ENCODE results near the gene DEK. TPM values are rescaled to one million over a fixed set of nuclear protein-coding genes. Genes with fewer than 3 reads are reported as not detected.

The DEK gene
- total RNA-seq, 1 experiment from 2014 or later, result 234 TPM

DNA sequence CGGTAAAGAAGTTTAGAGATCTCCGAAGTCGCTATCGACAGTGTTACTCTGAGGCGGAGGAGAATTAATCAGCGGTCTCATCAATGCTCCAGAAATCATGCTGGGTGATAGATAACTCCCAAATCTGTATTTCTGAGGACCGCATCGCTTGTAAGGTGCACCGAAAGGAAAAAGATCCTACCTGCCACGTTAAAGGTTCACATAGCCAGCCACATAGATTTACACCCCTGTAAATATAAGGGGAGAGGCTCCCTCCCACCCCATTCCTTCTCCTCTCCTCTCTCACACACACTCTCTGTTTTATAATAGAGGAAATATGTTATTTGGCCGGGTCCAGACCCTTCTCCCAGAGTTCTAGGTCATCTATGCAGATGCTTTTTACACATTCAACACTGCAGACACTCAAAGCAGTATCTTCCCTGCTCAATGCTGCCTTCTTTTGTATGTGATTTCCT is 620 bp upstream of the DEK start:
- Histone ChIP-seq H3K9me3 (ENCODE audit: low read depth, low read length, poor library complexity, severe bottlenecking) (no peaks in the 10 kb centered on the region), H3K36me3 (ENCODE audit: insufficient read depth, low read length, poor library complexity, severe bottlenecking) (peaks cover 10% of the 10 kb centered on the region), H3K27me3 (replicated peaks; ENCODE audit: insufficient read depth, low read depth, low read length, poor library complexity) (no peaks in the 10 kb centered on the region), H3K4me3 (ENCODE audit: low read depth, low read length, poor library complexity, severe bottlenecking) (peak overlapping the region; percentile 69), H3K27ac (ENCODE audit: low read depth, low read length, poor library complexity, severe bottlenecking) (peak overlapping the region; percentile 87), H3K4me1 (ENCODE audit: insufficient read depth, low read length, poor library complexity, severe bottlenecking) (peaks cover 44% of the 10 kb centered on the region)
- DNase-seq (ENCODE audit: low spot score), result no peak
- ChIA-PET POLR2A (ENCODE audit: low non-redundant PET) (no interaction called here), CTCF (no interaction called here)
- intact Hi-C loops (cut with micrococcal nuclease; ENCODE audit: unreplicated experiment), result loop anchor here (5.0 kb wide), 1 partner anchor 237 kb away; no protein-coding TSS in a partner anchor
- TSS peak; percentile 83 for BruUV-seq (replicated peaks)
- TF ChIP-seq, protein P1, sequence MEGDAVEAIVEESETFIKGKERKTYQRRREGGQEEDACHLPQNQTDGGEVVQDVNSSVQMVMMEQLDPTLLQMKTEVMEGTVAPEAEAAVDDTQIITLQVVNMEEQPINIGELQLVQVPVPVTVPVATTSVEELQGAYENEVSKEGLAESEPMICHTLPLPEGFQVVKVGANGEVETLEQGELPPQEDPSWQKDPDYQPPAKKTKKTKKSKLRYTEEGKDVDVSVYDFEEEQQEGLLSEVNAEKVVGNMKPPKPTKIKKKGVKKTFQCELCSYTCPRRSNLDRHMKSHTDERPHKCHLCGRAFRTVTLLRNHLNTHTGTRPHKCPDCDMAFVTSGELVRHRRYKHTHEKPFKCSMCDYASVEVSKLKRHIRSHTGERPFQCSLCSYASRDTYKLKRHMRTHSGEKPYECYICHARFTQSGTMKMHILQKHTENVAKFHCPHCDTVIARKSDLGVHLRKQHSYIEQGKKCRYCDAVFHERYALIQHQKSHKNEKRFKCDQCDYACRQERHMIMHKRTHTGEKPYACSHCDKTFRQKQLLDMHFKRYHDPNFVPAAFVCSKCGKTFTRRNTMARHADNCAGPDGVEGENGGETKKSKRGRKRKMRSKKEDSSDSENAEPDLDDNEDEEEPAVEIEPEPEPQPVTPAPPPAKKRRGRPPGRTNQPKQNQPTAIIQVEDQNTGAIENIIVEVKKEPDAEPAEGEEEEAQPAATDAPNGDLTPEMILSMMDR (conservative IDR thresholded peaks at IDR 0.05; ENCODE audit: low read depth, low read length), result no peak
- TF ChIP-seq EZH2 (IDR thresholded peaks at IDR 0.05; ENCODE audit: borderline replicate concordance, low read depth, low read length, poor library complexity, severe bottlenecking), result no peak

DNA sequence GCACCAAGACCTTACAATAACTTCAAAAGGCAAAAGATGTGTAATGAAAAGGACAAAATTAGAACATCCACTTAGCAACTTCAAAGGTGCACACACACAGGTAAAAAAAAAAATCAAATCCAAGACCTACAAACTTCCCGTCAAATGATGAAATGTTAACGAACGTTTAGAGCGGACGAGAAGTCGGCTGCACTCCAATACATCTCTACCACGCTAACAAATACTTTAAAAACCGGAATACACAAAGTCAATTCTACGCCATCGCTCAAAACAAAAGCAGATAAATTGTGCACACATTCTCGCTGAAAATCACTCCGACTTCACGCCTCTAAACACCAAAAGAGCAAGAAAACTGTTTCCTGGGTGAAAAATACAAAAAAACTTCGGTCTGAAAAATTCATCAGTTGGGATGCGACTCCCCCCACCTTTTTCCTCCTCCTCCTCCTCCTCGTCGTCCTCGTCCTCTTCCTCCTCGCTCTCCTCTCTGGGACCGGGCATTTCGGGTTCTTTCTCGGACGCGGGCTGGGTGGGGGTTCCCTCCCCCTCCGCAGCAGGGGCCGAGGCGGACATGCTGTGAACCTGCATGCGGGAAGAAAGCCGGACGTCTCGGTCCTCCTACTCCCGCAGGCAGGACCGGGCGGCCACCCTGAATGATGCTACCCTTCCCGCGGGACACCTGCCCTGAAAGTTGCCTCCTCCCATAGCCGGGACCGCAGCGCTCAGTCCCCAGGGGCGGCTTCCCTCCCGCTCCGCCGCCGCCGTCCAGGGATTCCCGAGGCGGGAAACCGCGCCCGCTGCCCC is 712 bp downstream of the DEK start:
- POLR2A ChIA-PET (ENCODE audit: low non-redundant PET), result no interaction called here
- peak overlapping the region; percentile 69 for H3K4me3 ChIP-seq (ENCODE audit: low read depth, low read length, poor library complexity, severe bottlenecking)
- DNase-seq (ENCODE audit: low spot score), result no peak
- H3K9me3 ChIP-seq (ENCODE audit: low read depth, low read length, poor library complexity, severe bottlenecking), result no peaks in the 10 kb centered on the region
- no peaks in the 10 kb centered on the region for H3K27me3 ChIP-seq (replicated peaks; ENCODE audit: insufficient read depth, low read depth, low read length, poor library complexity)
- peak overlapping the region; percentile 87 for H3K27ac ChIP-seq (ENCODE audit: low read depth, low read length, poor library complexity, severe bottlenecking)
- peaks cover 37% of the 10 kb centered on the region for H3K4me1 ChIP-seq (ENCODE audit: insufficient read depth, low read length, poor library complexity, severe bottlenecking)
- BruUV-seq (replicated peaks), result TSS peak; percentile 69
- TF ChIP-seq, protein P1 (conservative IDR thresholded peaks at IDR 0.05; ENCODE audit: low read depth, low read length), result no peak
- no peak for TF ChIP-seq EZH2 (IDR thresholded peaks at IDR 0.05; ENCODE audit: borderline replicate concordance, low read depth, low read length, poor library complexity, severe bottlenecking)
- intact Hi-C loops (cut with micrococcal nuclease; ENCODE audit: unreplicated experiment), result loop anchor here (5.0 kb wide), 1 partner anchor 239 kb away; no protein-coding TSS in a partner anchor
- CTCF ChIA-PET, result interaction anchor here (0.6 to 0.7 kb wide), 3 partner anchors 10 to 238 kb away, joined by 4 to 9 read pairs (median 5); no protein-coding TSS in a partner anchor
- H3K36me3 ChIP-seq (ENCODE audit: insufficient read depth, low read length, poor library complexity, severe bottlenecking), result peaks cover 10% of the 10 kb centered on the region

DNA sequence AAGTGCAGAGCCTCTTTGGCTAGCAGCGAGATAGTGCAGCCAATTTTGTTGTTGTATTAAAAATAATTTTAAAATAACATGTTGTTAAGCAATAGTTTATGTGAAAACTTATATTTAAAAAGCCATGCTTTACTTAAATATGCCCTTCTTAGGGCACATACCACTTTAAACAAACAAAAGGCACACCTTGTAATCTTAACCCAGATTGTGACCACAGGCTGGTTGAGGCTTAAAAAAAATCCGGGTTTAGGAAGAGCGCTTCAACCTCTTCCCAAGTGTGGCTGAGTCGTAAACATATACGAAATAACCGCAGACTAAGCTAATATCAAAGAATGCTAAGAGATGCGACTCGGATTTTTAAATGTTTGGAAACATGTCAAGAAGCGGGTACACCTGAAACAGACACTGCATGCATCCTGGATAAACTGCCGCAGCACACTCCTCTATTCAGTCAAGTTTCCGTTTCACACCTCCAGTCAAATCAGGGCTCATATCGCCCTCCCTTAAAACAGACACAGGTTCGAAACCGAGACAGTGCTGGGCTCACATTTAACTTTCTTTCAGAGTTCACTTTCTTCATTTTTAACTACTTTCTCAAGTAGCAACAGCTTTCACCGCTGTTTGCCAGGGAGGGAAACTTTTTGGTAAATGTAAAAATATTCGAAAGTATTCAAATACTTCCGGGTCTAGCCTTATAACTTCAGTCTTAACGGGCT is 1.5 kb downstream of the DEK start:
- Histone ChIP-seq H3K9me3 (ENCODE audit: low read depth, low read length, poor library complexity, severe bottlenecking) (no peaks in the 10 kb centered on the region), H3K27me3 (replicated peaks; ENCODE audit: insufficient read depth, low read depth, low read length, poor library complexity) (no peaks in the 10 kb centered on the region), H3K4me3 (ENCODE audit: low read depth, low read length, poor library complexity, severe bottlenecking) (peak overlapping the region; percentile 69), H3K4me1 (ENCODE audit: insufficient read depth, low read length, poor library complexity, severe bottlenecking) (peaks cover 45% of the 10 kb centered on the region), H3K36me3 (ENCODE audit: insufficient read depth, low read length, poor library complexity, severe bottlenecking) (peaks cover 18% of the 10 kb centered on the region), H3K27ac (ENCODE audit: low read depth, low read length, poor library complexity, severe bottlenecking) (peak overlapping the region; percentile 87)
- intact Hi-C loops (cut with micrococcal nuclease; ENCODE audit: unreplicated experiment), result loop anchor here (5.0 kb wide), 1 partner anchor 239 kb away; no protein-coding TSS in a partner anchor
- peak; percentile 23 for DNase-seq (ENCODE audit: low spot score)
- BruUV-seq (replicated peaks), result no TSS peak
- ChIA-PET POLR2A (ENCODE audit: low non-redundant PET) (no interaction called here), CTCF (no interaction called here)
- TF ChIP-seq, protein P1 (conservative IDR thresholded peaks at IDR 0.05; ENCODE audit: low read depth, low read length), result no peak
- no peak for TF ChIP-seq EZH2 (IDR thresholded peaks at IDR 0.05; ENCODE audit: borderline replicate concordance, low read depth, low read length, poor library complexity, severe bottlenecking)

Measured in A673 (cell line).